ENCODE data around the gene COL19A1.

The COL19A1 gene

GRCh38 chr6:70110126-70111022, 244.0 kb downstream of the COL19A1 start:
- no peak for DNase-seq
- no peaks in the 10 kb centered on the region for H3K9me3 ChIP-seq (ENCODE audit: control insufficient read depth, low read length)
- no peak overlapping the region for H3K23ac ChIP-seq (ENCODE audit: low read length in 2 of 2)

DNA sequence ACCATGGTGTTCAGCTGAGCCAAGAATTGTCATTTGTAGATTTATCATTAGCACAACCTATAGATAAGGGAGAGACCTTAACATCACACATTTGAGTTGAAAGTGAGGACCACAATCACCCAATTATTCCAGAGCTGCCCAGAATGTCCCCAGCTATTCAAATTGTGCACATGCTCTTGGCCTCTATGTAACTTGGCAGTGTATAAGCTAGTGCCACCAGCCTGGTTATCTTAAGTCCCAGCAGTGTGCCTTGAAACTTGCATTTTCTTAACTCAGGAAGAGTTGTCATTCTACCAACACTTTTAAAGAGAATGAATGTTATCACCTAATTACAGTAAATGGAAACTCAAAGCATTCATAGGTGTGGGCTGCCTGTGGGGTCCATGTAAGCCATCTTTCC, 245.4 kb downstream of the COL19A1 start:
- no peak overlapping the region for H2BK15ac ChIP-seq (ENCODE audit: low read depth, poor library complexity, severe bottlenecking)
- H3K9ac ChIP-seq (ENCODE audit: low read length), result no peak overlapping the region
- no peak overlapping the region for H2AFZ ChIP-seq (ENCODE audit: low read depth, low read length)
- no peak overlapping the region for H2BK120ac ChIP-seq (ENCODE audit: low read depth, low read length)
- H3K23ac ChIP-seq (ENCODE audit: low read length in 2 of 2), result no peak overlapping the region
- H3K27ac ChIP-seq (ENCODE audit: low read length, poor library complexity, severe bottlenecking), result no peak overlapping the region
- no peak overlapping the region for H3K4me2 ChIP-seq (ENCODE audit: low read length, poor library complexity, severe bottlenecking)
- no peaks in the 10 kb centered on the region for H3K79me1 ChIP-seq (replicated peaks; ENCODE audit: low read length, poor library complexity, severe bottlenecking)
- no peaks in the 10 kb centered on the region for H3K36me3 ChIP-seq (ENCODE audit: control insufficient read depth in 1 of 2, insufficient read depth in 2 of 2, low read depth in 1 of 2, low read length in 2 of 2)
- H2BK5ac ChIP-seq (ENCODE audit: low read depth, low read length, poor library complexity, severe bottlenecking), result no peak overlapping the region
- no peak overlapping the region for H3K14ac ChIP-seq (ENCODE audit: low read length in 2 of 2)
- H3K4me1 ChIP-seq (ENCODE audit: control insufficient read depth, insufficient read depth, low read depth, low read length), result no peaks in the 10 kb centered on the region
- H3K4me3 ChIP-seq (ENCODE audit: insufficient read depth in 1 of 2, low read depth in 1 of 2, low read length in 2 of 2), result no peak overlapping the region
- no peak overlapping the region for H4K91ac ChIP-seq (ENCODE audit: low read length)
- H2BK12ac ChIP-seq (ENCODE audit: low read length in 2 of 2), result peak overlapping the region in 1 of 2 experiments; percentile 83
- peaks cover 0 to 2% of the 10 kb centered on the region in 2 experiments for H3K27me3 ChIP-seq (ENCODE audit: control insufficient read depth in 1 of 2, insufficient read depth in 1 of 2, low read length in 2 of 2)
- DNase-seq, result no peak
- no peaks in the 10 kb centered on the region for H3K9me3 ChIP-seq (ENCODE audit: control insufficient read depth, low read length)
- no peak overlapping the region for H4K8ac ChIP-seq (ENCODE audit: low read length)
- H3K18ac ChIP-seq (ENCODE audit: low read depth in 1 of 2, low read length in 2 of 2), result no peak overlapping the region
- H3K4ac ChIP-seq (ENCODE audit: low read depth in 1 of 2, low read length in 2 of 2), result no peak overlapping the region
- no peak overlapping the region for H2AK5ac ChIP-seq (ENCODE audit: low read length, severe bottlenecking)

More at GRCh38 chr6:70110126-70111022, 244.0 kb downstream of the COL19A1 start:
- Histone ChIP-seq H2BK15ac (ENCODE audit: low read depth, poor library complexity, severe bottlenecking) (no peak overlapping the region), H3K27me3 (ENCODE audit: control insufficient read depth in 1 of 2, insufficient read depth in 1 of 2, low read length in 2 of 2) (peaks cover 0 to 2% of the 10 kb centered on the region in 2 experiments), H3K4me1 (ENCODE audit: control insufficient read depth, insufficient read depth, low read depth, low read length) (no peaks in the 10 kb centered on the region), H3K14ac (ENCODE audit: low read length in 2 of 2) (no peak overlapping the region), H3K4me3 (ENCODE audit: insufficient read depth in 1 of 2, low read depth in 1 of 2, low read length in 2 of 2) (no peak overlapping the region), H3K4ac (ENCODE audit: low read depth in 1 of 2, low read length in 2 of 2) (no peak overlapping the region), H3K9ac (ENCODE audit: low read length) (no peak overlapping the region), H3K27ac (ENCODE audit: low read length, poor library complexity, severe bottlenecking) (peak overlapping the region; percentile 36), H2AFZ (ENCODE audit: low read depth, low read length) (no peak overlapping the region), H2BK12ac (ENCODE audit: low read length in 2 of 2) (no peak overlapping the region), H3K36me3 (ENCODE audit: control insufficient read depth in 1 of 2, insufficient read depth in 2 of 2, low read depth in 1 of 2, low read length in 2 of 2) (no peaks in the 10 kb centered on the region), H2BK120ac (ENCODE audit: low read depth, low read length) (no peak overlapping the region), H4K91ac (ENCODE audit: low read length) (no peak overlapping the region), H2AK5ac (ENCODE audit: low read length, severe bottlenecking) (no peak overlapping the region), H4K8ac (ENCODE audit: low read length) (no peak overlapping the region), H3K79me1 (replicated peaks; ENCODE audit: low read length, poor library complexity, severe bottlenecking) (no peaks in the 10 kb centered on the region), H2BK5ac (ENCODE audit: low read depth, low read length, poor library complexity, severe bottlenecking) (no peak overlapping the region), H3K18ac (ENCODE audit: low read depth in 1 of 2, low read length in 2 of 2) (no peak overlapping the region), H3K4me2 (ENCODE audit: low read length, poor library complexity, severe bottlenecking) (no peak overlapping the region)
- 84% methylated on average over 1 of the region's 2 CpGs for WGBS

DNA sequence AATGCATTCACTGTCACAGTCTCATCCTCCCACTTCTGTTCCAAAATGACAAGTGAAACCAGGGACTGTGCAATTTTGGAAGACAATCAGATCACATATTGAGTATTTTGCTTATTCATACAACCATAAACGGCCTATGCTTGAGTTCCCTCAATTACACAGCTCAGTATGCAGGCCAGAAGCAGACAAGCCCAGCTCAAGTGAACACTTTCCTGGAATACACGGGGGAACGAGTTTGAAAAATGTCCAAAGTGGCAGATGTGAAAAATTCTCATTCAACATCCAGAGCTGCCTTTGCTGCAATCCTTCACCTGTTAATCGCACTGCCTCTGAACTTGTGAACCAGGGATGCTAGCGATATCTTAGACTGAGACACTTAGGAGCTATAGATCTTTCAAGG, 246.4 kb downstream of the COL19A1 start:
- Histone ChIP-seq H3K4me3 (ENCODE audit: insufficient read depth in 1 of 2, low read depth in 1 of 2, low read length in 2 of 2) (no peak overlapping the region), H3K27ac (ENCODE audit: low read length, poor library complexity, severe bottlenecking) (no peak overlapping the region), H2BK15ac (ENCODE audit: low read depth, poor library complexity, severe bottlenecking) (no peak overlapping the region), H3K4me1 (ENCODE audit: control insufficient read depth, insufficient read depth, low read depth, low read length) (no peaks in the 10 kb centered on the region), H2AK5ac (ENCODE audit: low read length, severe bottlenecking) (no peak overlapping the region), H3K9me3 (ENCODE audit: control insufficient read depth, low read length) (no peaks in the 10 kb centered on the region), H3K18ac (ENCODE audit: low read depth in 1 of 2, low read length in 2 of 2) (no peak overlapping the region), H3K14ac (ENCODE audit: low read length in 2 of 2) (no peak overlapping the region), H4K8ac (ENCODE audit: low read length) (no peak overlapping the region), H2BK120ac (ENCODE audit: low read depth, low read length) (no peak overlapping the region), H3K23ac (ENCODE audit: low read length in 2 of 2) (no peak overlapping the region), H3K36me3 (ENCODE audit: control insufficient read depth in 1 of 2, insufficient read depth in 2 of 2, low read depth in 1 of 2, low read length in 2 of 2) (no peaks in the 10 kb centered on the region), H2AFZ (ENCODE audit: low read depth, low read length) (no peak overlapping the region), H3K79me1 (replicated peaks; ENCODE audit: low read length, poor library complexity, severe bottlenecking) (no peaks in the 10 kb centered on the region), H2BK5ac (ENCODE audit: low read depth, low read length, poor library complexity, severe bottlenecking) (no peak overlapping the region), H4K91ac (ENCODE audit: low read length) (no peak overlapping the region), H3K4ac (ENCODE audit: low read depth in 1 of 2, low read length in 2 of 2) (no peak overlapping the region), H2BK12ac (ENCODE audit: low read length in 2 of 2) (no peak overlapping the region), H3K9ac (ENCODE audit: low read length) (no peak overlapping the region), H3K27me3 (ENCODE audit: control insufficient read depth in 1 of 2, insufficient read depth in 1 of 2, low read length in 2 of 2) (peaks cover 0 to 2% of the 10 kb centered on the region in 2 experiments), H3K4me2 (ENCODE audit: low read length, poor library complexity, severe bottlenecking) (no peak overlapping the region)
- DNase-seq, result no peak
- WGBS, result 87% methylated on average over 5 of the region's 5 CpGs

- H3K27ac ChIP-seq (ENCODE audit: low read length, poor library complexity, severe bottlenecking), result no peak overlapping the region
- no peak overlapping the region for H2BK5ac ChIP-seq (ENCODE audit: low read depth, low read length, poor library complexity, severe bottlenecking)
- H3K23ac ChIP-seq (ENCODE audit: low read length in 2 of 2), result no peak overlapping the region
- no peak overlapping the region for H3K4me2 ChIP-seq (ENCODE audit: low read length, poor library complexity, severe bottlenecking)
- H3K79me1 ChIP-seq (replicated peaks; ENCODE audit: low read length, poor library complexity, severe bottlenecking), result no peaks in the 10 kb centered on the region
- H2BK120ac ChIP-seq (ENCODE audit: low read depth, low read length), result no peak overlapping the region
- DNase-seq, result no peak
- peaks cover 0 to 2% of the 10 kb centered on the region in 2 experiments for H3K27me3 ChIP-seq (ENCODE audit: control insufficient read depth in 1 of 2, insufficient read depth in 1 of 2, low read length in 2 of 2)
- H2BK12ac ChIP-seq (ENCODE audit: low read length in 2 of 2), result no peak overlapping the region
- no peaks in the 10 kb centered on the region for H3K36me3 ChIP-seq (ENCODE audit: control insufficient read depth in 1 of 2, insufficient read depth in 2 of 2, low read depth in 1 of 2, low read length in 2 of 2)
- H3K9me3 ChIP-seq (ENCODE audit: control insufficient read depth, low read length), result no peaks in the 10 kb centered on the region
- no peak overlapping the region for H4K8ac ChIP-seq (ENCODE audit: low read length)
- H3K4ac ChIP-seq (ENCODE audit: low read depth in 1 of 2, low read length in 2 of 2), result no peak overlapping the region
- no peak overlapping the region for H4K91ac ChIP-seq (ENCODE audit: low read length)
- H2AK5ac ChIP-seq (ENCODE audit: low read length, severe bottlenecking), result no peak overlapping the region
- H3K9ac ChIP-seq (ENCODE audit: low read length), result no peak overlapping the region
- no peak overlapping the region for H3K4me3 ChIP-seq (ENCODE audit: insufficient read depth in 1 of 2, low read depth in 1 of 2, low read length in 2 of 2)
- no peak overlapping the region for H2BK15ac ChIP-seq (ENCODE audit: low read depth, poor library complexity, severe bottlenecking)
- no peak overlapping the region for H2AFZ ChIP-seq (ENCODE audit: low read depth, low read length)
- no peak overlapping the region for H3K14ac ChIP-seq (ENCODE audit: low read length in 2 of 2)
- H3K18ac ChIP-seq (ENCODE audit: low read depth in 1 of 2, low read length in 2 of 2), result no peak overlapping the region
- 90% methylated on average over 1 of the region's 1 CpG for WGBS
- H3K4me1 ChIP-seq (ENCODE audit: control insufficient read depth, insufficient read depth, low read depth, low read length), result no peaks in the 10 kb centered on the region
Observed at GRCh38 chr6:70113171-70113570, 246.8 kb downstream of the COL19A1 start.

Measured in mesenchymal stem cell (in vitro differentiated cells and primary cell).